MCF 10A (cell line): Measurements from ENCODE around the gene VPS4A. TPM values are rescaled to one million over a fixed set of nuclear protein-coding genes. Genes with fewer than 3 reads are reported as not detected.
A peak's percentile ranks its signal among the peaks of the same experiment; 100 is the strongest.

Source experiments
- BruUV-seq: library from RNA; stranded (reverse); fragments of 400-500 nt; replicated peaks from 2 replicates; lab custom pipeline; 2021; lab: Mats Ljungman, UMichigan
- CTCF ChIA-PET: fragments of 300-600 bp; sonication (Branson Sonifier 250); formaldehyde crosslinking; extraction: SDS; loops from one replicate; lab custom pipeline; 2021; ENCODE audit warnings: antibody characterized with exemption, inconsistent platforms; lab: Yijun Ruan, JAX
- POLR2A ChIA-PET: fragments of 300-600, 350-650 bp; sonication (Branson Sonifier 250); formaldehyde crosslinking; extraction: SDS; loops from one replicate; lab custom pipeline; 2020; ENCODE audit warnings: antibody characterized with exemption, inconsistent platforms; lab: Yijun Ruan, JAX
- DNase-seq: peaks from one replicate; pipeline ENCODE4 v3.0.0-alpha.2; 2018; ENCODE audit not compliant: unreplicated experiment
- H3K27ac Mint-ChIP-seq: one replicate; pipeline ENCODE4 v1.8.0; 2022; ENCODE audit warnings: mild to moderate bottlenecking, low read depth, mixed read lengths; ENCODE audit not compliant: unreplicated experiment
- H3K27me3 Mint-ChIP-seq: one replicate; pipeline ENCODE4 v1.8.0; 2022; ENCODE audit warnings: mixed read lengths; ENCODE audit not compliant: insufficient read depth, unreplicated experiment
- H3K36me3 Mint-ChIP-seq: one replicate; pipeline ENCODE4 v1.8.0; 2022; ENCODE audit warnings: mild to moderate bottlenecking, moderate library complexity, mixed read lengths; ENCODE audit not compliant: insufficient read depth, unreplicated experiment
- H3K4me1 Mint-ChIP-seq: one replicate; pipeline ENCODE4 v1.8.0; 2022; ENCODE audit warnings: mixed read lengths; ENCODE audit not compliant: insufficient read depth, unreplicated experiment
- H3K4me3 Mint-ChIP-seq: one replicate; pipeline ENCODE4 v1.8.0; 2022; ENCODE audit warnings: mild to moderate bottlenecking, moderate library complexity, mixed read lengths; ENCODE audit not compliant: unreplicated experiment
- H3K9me3 Mint-ChIP-seq: one replicate; pipeline ENCODE4 v1.8.0; 2022; ENCODE audit warnings: mixed read lengths; ENCODE audit not compliant: unreplicated experiment
- CTCF ChIP-seq: fragments of 200-600 bp; IDR thresholded peaks from one replicate; pipeline ENCODE4 v1.8.0; 2022; ENCODE audit warnings: antibody characterized with exemption, mild to moderate bottlenecking; ENCODE audit not compliant: unreplicated experiment
- intact Hi-C: fragments of 100-400 bp; cut with micrococcal nuclease; formaldehyde crosslinking; loops from 2 replicates; pipeline ENCODE4 v1.14.1; 2022
- total RNA-seq: library from RNA; stranded (reverse); gene quantifications from 2 replicates; pipeline ENCODE4 v1.2.3, GENCODE V29; 2022

Gene VPS4A
- total RNA-seq, 1 experiment from 2014 or later, result 38.6 TPM

- ChIA-PET POLR2A (no interaction called here), CTCF (interaction anchor here (1.6 kb wide), 1 partner anchor 11 kb away, joined by 3 read pairs; no protein-coding TSS in a partner anchor)
- Mint-ChIP-seq H3K4me3 (no peak overlapping the region), H3K27me3 (no peaks in the 10 kb centered on the region), H3K9me3 (no peaks in the 10 kb centered on the region), H3K36me3 (peaks cover 22% of the 10 kb centered on the region), H3K27ac (no peak overlapping the region), H3K4me1 (peaks cover 6% of the 10 kb centered on the region)
- no TSS peak for BruUV-seq
- no peak for DNase-seq
- TF ChIP-seq CTCF, result no peak
- intact Hi-C loops, result no loop called here
Measured at GRCh38 chr16:69307856-69308255, 3.3 kb upstream of the VPS4A start.

- Mint-ChIP-seq H3K27ac (no peak overlapping the region), H3K9me3 (no peaks in the 10 kb centered on the region), H3K4me1 (peaks cover 16% of the 10 kb centered on the region), H3K36me3 (peaks cover 16% of the 10 kb centered on the region), H3K4me3 (no peak overlapping the region), H3K27me3 (no peaks in the 10 kb centered on the region)
- no TSS peak for BruUV-seq
- DNase-seq, result no peak
- no peak for TF ChIP-seq CTCF
- POLR2A ChIA-PET, result no interaction called here
- intact Hi-C loops, result no loop called here
- CTCF ChIA-PET, result interaction anchor here (1.1 kb wide), 1 partner anchor 72 kb away, joined by 3 read pairs; no protein-coding TSS in a partner anchor
Measured at GRCh38 chr16:69309316-69309715, 1.8 kb upstream of the VPS4A start.

- Mint-ChIP-seq H3K27me3 (no peaks in the 10 kb centered on the region), H3K4me3 (peak overlapping the region; percentile 91), H3K9me3 (no peaks in the 10 kb centered on the region), H3K4me1 (peaks cover 16% of the 10 kb centered on the region), H3K27ac (peak overlapping the region; percentile 89), H3K36me3 (peaks cover 23% of the 10 kb centered on the region)
- DNase-seq, result peak; percentile 43
- no peak for TF ChIP-seq CTCF
- intact Hi-C loops, result loop anchor here (1.0 kb wide), 1 partner anchor 161 kb away; no protein-coding TSS in a partner anchor
- BruUV-seq, result TSS peak; percentile 53
- ChIA-PET CTCF (interaction anchor here (0.6 to 1.9 kb wide), 8 partner anchors 12 to 162 kb away, joined by 3 to 15 read pairs (median 4); no protein-coding TSS in a partner anchor), POLR2A (interaction anchor here (0.6 to 9.1 kb wide), 6 partner anchors 11 to 179 kb away, joined by 3 to 75 read pairs (median 4); partner anchors contain the start of genes CHTF8, PDF and UTP4)
Measured at GRCh38 chr16:69311533-69312387, 610 bp downstream of the VPS4A start.

GRCh38 chr16:69313469-69313868 lies 2.3 kb downstream of the VPS4A start:
- CTCF ChIA-PET, result interaction anchor here (0.7 to 1.8 kb wide), 2 partner anchors 25 to 1239 kb away, joined by 3 to 5 read pairs; no protein-coding TSS in a partner anchor
- DNase-seq, result no peak
- H3K4me1 Mint-ChIP-seq, result peaks cover 16% of the 10 kb centered on the region
- BruUV-seq, result no TSS peak
- TF ChIP-seq CTCF, result no peak
- no peaks in the 10 kb centered on the region for H3K27me3 Mint-ChIP-seq
- H3K9me3 Mint-ChIP-seq, result no peaks in the 10 kb centered on the region
- H3K27ac Mint-ChIP-seq, result no peak overlapping the region
- intact Hi-C loops, result no loop called here
- H3K36me3 Mint-ChIP-seq, result peaks cover 37% of the 10 kb centered on the region
- POLR2A ChIA-PET, result interaction anchor here (0.7 to 9.1 kb wide), 2 partner anchors 10 to 15 kb away, joined by 3 to 75 read pairs; partner anchors contain the start of gene PDF
- peak overlapping the region; percentile 44 for H3K4me3 Mint-ChIP-seq
